Fibroblast of gingiva (primary cell): Measurements from ENCODE around the gene GNB1L.
"Not testable (repeated sequence)": the region's sequence is repeated elsewhere in the genome, so short reads cannot be mapped to it uniquely, and the experiment has no call there.

ENCODE experiments used
- DNase-seq: peaks from one replicate; pipeline ENCODE4 v3.0.0-alpha.2; 2011; ENCODE audit warnings: low read depth

GNB1L gene

DNA sequence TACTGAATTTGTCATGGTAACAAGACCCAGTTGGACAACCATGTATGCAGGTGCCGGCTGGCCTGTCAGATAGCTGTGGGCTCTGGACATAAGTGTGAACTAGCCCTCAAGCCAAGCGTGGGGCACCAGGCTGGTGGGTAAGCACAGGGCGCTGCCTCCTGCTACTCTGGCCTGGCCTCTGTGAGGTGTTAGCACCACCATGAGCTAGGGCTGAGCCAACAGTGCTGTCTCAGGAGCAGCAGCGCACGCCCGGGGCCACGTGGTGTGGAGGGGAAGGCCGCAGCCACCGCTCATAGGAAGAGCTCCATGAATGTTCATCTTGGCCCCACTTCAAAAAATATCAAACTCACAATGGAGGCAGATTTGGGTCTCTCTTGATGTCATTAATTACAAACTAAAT, 35.3 kb upstream of the GNB1L start:
- DNase-seq = no peak

DNA sequence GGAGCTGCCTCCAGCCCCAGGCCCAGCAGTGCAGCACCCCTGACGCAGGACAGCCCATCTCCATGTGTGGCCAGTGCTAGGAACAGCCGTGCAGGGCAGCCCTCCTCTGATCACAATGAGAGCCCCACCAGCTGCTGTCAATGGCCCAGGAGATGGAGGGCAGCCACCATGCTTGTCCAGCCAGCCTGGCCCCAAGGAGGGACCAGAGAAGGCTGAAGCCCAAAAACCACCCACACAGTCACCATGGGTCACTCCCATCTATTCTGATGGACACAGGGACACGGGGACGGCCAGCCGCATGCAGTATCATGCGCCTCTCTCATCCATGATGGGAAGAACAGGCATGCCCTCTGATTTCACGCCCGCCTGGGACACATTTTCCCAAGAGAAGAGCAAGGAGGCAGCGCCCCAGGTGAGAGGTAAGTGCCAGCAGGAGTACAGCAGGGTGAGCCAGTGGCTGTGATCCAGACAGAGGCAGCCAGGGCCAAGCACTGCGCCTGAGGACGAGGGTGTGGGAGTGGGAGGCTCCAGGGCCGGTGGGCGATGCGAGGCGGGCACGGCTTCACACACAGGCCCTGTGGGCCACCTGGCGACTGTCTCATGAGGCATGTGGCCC, 33.6 kb upstream of the GNB1L start:
- DNase-seq = no peak

DNA sequence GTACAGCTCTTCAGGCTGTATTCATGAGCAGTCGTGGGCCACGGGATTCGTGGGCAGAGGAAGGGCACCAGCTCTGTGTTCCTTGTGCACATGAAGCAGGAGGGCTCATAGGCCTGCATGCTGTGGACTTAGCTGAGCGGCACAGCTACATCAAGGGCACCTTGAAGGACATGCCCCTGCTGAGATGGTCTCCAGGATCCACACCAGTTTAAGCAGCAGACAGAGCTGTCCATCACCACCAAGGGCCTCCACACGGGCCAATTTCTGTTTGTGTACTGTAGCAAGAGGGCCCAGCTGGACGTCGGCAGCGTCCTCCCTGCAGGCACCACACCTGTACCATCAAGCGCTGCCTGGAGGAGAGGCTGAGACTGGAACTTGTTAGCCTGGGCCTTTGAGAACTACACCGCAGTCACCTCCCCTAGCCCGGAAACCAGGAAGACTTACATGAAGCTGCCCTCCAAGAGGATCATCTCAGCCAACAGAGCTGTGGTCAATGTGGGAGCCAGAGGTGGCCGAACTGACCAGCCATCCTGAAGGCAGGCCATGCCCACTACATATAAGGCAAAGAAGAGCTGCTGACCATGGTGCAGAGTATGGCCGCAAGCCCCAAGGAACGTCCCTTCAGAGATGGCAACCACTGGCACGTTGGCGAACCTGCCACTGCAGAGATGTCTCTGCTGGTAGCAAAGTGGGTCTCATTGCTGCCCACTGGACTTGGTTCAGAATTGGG, 32.7 kb upstream of the GNB1L start:
- no peak for DNase-seq

DNA sequence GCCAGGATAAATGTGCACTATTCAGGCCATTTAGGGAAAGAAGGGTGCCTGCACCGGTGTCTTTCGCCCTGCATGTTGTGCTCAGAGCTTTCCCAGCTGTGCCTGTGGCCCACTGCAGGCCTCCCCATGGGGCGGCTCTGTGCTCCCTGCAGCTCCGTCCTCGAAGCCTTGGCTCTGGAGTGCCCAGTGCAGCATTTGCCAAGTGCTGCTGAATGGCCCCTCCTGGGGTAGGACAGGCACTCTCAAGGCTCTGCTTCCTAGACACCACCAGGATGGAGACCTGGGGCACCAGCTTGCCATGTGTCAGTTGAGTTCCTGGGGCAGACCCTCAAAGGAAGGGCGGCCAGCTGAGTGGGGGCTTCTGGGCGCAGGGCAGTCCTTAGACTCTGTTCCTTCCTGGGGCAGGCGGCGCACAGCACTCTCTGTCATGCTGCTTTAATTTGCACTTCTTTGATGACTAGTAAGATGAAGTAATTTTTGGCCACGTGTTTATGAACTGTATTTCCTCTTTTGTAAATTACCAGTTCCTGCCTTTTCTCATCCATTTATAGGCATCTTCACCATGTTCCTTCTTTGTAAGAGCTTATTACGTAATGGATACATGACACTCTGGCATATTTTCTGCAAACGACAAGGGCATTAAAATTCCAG, 32.1 kb upstream of the GNB1L start:
- peak; percentile 84 for DNase-seq

DNA sequence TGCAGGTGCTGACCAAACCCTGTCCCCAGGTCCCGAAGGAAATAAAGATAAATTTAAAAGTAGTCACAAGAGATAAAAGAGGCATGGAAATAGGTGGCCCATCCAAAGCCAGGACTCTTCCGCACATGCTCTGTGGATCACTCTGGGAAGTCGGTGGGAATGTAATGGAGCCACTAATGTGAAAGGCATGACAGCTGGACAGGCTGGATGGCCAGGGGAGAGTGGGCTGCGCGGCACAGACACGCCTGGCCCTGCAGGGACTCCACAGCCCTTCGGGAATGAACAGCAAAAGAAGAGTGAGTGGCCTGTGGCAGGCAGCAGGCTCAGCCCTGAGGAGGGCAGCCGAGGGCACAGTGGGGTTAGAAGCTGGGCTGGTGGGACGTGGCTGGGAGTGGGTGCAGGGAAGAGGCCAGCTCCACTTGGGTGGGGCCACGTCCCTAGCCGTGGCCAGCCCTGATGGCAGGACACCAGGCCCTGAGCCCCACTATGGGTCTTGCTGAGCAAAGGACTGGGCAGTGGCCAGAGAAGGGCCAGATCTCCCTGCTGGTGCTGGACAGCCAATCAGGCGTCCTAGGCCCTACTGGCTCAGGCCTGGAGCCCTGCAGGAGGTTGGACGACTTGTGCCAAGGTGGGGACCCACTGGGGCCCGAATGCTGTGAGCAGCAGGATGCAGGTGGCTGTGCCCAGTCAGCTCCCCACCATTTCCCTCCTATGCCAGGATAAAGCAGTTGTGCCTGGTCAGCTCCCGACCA, 31.3 kb upstream of the GNB1L start:
- no peak for DNase-seq

DNA sequence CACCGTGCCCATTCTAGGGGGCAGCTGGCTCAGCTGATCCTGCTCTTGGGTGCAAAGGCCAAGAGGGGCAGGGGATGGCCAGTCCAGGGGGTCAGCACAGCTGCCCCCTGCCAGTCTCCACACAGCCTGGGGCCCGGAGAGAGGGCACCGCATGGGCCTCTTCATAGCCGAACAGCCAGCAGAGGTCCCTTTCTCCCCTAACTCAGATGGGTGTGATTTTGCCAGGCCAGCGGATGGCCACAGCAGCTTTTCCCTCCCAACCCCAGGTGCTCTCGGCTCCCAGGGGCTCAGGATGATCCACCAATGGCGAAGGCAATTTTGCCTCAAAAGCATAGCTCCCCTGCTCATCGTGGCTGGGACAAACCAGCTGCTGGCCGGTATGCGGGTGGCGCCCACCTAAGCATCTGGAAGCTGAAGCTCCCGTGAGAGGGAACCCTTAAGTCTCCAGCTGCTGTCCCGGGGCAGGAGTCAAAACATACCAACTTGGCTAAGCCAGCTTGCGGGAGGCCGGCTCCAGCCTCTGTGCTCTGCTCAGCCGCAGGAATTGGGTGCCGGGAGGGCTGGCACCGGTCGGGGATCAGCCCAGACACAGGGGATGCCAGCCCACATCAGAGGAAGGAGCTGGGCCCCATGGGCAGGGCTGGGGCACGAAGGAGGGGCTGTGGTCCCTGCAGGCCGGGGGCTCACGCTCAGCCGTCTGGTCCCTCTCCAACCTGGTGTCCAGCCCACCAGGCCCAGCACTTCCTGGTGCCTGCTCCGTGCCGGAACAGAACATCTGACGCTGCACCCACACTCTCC, 30.5 kb upstream of the GNB1L start:
- peak; percentile 51 for DNase-seq

DNA sequence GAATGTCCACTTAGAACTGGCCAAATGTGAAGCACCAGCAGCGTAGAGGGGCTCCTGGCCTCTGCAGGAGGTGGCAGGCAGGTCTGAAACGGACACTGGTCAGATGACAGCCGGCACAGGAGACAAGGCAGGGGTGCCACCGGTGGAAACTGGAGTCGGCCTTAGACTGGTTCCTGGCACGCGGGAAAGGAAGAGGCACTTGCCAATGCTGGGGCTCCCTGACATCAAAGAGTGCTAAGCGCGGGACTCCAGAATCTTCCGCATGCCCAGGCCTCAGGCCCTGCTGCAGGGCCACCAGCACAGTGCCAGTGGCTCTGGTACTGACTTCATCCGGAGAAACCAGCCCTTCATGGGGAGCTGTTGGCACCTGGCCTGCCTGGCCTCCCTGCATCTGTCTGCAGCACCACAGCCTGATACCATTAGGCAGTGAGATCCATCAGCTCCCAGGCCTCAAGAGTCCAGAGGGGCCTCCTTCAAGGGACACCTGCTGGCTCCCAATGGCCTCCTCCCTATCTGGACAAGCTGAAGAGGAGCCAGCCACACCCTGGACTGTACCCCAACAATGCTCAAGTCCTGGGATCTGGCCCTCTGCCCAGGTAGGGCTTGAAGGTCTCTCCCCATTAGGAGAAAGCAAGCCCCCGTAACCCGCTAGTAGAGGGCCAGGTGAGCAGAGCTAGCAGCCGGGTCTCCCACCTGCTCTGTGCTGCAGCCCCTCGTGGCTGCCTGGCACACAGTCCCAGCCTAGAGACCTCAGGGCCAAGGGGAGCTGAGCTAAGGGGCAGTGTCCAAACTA, 29.7 kb upstream of the GNB1L start:
- DNase-seq = no peak

DNA sequence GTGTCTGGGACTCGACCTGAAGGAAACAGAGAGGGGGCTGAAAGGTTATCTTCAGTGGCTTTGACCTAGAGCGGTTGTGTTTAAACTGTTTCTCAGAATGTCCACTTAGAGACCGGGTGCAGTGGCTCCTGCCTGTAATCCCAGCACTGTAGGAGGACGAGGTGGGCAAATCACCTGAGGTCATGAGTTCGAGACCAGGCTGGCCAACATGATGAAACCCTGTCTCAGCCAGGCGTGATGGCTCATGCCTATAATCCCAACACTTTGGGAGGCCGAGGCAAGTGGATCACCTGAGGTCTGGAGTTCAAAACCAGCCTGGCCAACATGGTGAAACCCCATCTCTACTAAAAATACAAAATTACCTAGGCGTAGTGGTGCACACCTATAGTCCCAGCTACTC, 28.8 kb upstream of the GNB1L start:
- not testable (repeated sequence) for DNase-seq

DNA sequence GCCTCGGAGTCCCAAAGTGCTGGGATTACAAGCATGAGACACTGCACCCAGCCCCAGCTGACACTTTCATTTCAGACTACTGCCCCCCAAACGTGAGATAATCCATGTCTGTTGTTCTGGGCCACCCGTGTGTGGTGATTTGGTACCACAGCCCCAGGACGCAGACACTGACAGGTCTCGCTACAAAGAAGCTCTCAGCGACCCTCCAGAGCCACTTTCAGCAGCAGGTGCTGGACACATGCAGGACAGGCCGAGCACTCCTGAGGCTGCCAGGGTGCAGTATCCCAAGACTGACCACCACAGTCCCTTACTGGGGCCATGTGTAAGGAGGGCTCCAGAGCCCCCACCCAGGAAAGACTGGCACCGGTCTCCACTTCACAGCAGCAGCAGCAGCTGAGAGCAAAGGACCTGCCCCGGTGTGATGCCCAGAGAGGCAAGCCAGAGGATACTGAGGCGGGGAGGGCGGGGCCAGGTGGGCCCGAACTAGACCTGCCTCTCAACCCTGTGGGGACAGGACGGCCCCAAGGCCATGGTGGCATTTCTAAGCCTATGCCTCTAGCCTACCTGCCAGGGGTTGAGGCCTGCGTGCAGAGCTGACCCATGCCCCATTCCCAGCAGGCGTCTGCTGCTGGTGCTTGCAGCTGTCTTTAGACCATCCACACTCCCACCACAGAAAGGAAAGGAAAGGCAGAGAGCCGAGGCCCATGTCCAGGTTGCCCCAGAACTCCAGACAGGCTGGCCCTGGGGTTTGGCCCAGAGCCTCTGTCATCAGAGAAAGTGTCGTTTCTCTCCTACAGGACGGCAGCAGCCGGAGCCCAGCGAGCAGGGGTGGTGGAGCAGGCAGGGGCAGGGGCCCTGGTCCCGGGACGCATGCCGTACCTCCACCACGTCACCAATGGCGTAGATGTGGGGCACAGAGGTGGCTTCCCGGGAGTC, 28.0 kb upstream of the GNB1L start:
- no peak for DNase-seq

DNA sequence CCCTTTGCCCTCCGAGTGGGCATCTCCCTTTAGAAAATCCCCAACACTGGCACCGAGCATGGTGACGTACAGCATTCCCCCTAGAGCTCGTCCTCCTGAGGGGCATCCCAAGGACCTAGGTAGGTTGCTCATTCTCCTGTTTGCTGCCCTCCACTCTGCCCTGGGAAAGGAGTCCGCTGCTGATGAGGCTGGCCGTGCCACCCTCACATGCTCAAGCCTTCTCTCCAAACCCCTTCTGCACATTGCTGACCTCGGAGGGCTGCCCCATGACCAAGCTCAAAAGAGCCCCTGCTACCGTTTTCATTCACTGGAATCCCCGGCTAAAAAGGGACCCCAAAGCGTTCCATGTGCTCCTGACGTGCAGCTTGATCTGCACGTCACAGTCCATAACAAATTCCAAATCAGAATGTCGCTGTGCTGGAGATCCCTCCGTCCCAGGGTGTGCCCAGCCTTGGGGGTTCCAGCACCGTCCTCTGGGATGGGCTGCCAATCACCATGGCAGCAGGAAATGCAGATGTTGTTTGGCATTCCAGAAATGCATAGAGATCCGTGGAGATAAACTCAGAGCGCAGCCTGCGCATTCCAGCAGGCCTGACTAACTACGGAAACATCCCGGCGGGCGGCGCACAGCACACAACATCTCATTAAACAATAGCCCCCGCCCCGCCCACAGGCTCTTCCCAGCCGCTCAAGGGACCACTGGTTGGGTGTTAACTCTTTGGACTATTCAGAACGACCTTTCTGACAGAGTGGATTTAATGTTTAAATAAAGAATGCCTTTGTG, 26.3 kb upstream of the GNB1L start:
- DNase-seq = peak; percentile 98

DNA sequence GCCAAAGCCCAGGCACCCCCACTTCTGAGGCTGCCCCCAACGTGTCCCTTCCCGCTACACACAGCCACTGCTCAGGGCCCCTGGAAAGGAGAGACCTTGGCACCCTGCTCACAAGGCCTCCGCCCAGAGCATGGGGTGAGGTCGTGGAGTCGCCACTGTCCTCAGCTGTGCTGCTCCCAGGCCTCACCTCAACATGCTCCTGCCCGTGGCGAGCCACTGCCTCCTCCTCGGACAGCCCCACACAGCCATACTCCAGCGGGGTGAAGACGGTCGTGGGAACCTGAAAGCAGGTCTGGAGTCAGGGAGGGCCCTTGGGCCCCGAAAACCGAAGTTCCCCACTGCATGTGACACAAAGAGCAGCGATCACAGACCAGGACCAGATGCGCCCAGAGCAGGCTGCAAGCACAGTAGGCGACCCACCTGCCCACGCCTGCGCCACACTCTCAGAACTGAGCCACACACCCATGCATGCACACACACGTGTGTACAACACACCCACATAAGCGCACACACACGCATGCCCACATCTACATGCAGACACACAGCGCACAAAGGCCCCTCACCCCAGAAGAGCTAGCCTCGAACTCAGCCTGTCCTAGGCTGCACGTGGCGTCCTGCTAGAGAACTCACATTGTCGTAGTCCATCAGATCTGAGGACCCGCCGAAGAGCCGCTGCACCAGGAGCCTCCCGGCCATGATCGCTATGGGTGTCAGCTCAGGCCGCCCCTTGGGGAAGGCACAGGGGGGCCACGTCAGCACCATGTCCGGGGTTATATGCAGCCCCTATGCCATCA, 25.5 kb upstream of the GNB1L start:
- no peak for DNase-seq

DNA sequence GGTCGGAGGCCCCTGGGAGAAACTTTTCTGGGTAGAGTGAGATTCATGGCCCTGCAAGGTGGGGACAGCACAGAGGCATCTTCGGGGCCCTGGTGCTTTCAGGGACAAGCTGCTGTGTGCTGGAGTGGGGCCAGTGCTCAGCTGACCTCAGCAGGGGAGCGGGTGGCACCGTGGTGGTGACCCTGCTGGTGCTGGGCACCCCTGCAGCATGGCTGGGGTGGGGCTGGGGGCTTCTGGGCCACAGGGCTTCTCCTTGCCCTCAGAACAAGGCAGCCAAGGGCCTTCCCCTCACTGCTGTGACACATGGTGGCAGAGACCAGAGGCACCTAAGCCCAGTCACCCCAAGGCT, 24.9 kb upstream of the GNB1L start:
- no peak for DNase-seq

DNA sequence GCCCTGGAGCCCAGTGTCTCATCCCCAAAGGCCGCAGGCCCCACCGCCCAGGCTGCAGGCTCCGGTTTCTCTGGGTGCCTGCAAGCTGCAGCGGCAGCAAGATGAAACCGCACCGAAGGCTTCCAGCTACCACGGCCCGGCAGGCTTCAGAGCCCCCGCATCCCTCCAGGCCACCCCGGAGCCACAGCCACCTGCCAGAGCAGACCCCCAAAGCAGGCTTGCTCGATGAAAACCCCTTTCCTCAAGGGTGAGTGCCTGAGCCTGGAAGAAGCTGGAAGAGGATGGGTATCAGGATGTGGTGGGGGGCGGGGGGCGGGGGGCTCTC, 24.5 kb upstream of the GNB1L start:
- DNase-seq = no peak

DNA sequence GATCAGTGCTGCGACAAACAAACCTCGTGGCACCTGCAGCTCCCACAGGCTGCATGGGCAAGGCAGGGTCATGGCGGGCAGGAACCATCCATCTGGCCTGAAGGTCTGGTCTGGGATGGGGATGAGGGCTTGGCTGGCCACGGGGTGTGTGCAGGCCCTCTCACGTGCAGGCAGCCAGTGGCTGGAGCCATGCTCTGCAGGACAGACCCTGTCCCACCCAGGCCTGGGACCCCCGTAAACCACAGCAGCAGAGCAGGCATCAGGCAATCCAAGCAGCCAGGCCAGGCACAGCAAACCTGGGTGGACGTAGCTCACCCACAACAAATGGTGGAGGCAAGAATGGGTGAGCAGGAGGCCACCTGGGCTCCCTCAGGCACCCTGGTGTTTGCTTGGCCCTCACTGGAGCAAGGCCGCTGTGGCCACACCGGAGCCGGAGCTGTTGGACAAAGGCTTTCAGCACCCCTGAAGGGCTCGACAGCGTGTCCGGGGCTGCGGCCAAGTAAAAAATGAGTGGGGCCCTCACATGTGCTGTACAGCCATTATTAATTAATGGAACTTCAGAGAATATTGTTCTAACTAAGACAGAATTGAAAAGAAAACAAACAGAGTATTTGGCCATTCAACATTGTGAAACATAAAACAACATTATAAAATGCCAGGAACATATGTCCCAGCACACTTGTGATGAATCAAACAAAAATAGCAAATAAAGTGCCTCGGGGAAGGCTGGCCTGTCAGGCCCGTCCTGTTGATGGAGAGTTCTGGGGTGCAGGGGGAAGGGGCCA, 24.0 kb upstream of the GNB1L start:
- peak; percentile 85 for DNase-seq

DNA sequence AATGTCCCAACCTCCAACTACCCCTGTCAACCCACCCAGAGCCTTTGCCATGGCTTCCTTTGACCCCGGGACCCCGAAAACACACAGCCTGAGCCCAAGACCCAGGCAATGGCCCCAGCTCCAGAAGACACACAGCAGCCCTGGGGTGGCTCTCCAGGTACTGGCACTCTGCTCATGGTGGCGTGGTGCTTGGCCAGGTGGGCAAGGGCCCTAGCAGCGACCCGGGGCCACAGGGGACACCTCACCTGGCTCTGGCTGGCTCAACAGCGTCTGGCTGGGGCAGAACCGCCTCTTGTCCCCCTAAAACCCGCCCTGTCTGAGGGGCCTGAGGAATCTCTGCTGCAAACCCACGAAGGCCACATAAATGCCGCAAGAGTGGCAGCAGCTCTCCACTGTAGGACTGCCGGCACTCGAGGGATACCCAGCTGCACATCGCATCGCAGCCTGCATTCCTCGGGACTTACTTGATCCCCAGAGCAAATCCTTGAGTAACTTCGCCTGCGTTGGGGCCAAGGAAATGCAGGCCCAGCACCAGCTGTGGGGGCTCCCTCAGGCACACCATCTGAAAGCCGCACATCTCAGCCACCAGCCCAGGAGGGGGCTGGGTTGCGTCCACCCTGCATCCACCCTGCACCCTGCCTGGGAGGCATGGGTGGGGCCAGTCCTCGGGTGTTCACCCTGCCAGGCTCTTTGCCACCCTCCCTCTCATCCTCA, 23.1 kb upstream of the GNB1L start:
- DNase-seq = peak; percentile 83

DNA sequence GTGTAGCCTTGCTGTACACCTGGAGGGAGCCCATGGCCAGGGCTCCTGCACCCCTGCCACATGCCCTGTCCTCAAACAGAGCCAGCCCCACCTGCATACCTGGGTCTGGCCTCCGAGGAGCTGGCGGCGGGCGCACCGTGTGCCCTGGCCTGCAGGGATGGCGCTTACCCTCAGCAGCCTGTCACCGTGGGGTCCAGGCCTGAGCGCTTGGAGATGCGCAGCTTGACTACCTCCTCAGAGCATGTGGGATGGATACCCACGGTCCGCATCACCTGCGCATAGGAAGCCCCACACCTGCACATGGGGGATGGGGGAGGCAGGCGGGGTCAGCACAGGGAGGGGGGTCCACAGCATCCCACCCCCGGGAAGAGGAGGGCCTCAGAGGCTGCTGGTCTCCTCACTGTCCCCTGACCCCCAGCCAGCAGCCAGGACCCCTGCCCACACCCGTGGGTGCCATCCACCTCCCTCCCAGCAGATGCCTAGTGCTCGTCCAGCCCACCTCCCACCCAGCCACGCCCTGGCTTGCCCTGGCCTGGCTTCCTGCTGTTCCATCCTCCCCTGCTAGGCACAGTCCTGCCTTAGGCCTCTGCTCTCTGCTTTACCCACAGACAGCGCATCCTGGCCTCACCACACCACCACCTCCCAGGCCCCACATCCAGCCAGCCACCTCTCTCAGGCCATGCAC, 22.4 kb upstream of the GNB1L start:
- no peak for DNase-seq
